NCI-H69 (cell line): Measurements from ENCODE around the gene CNOT3.

Experiments used
- DNase-seq: peaks from one replicate; lab custom pipeline; 2025; lab: John Stamatoyannopoulos, UW

The CNOT3 gene

DNA sequence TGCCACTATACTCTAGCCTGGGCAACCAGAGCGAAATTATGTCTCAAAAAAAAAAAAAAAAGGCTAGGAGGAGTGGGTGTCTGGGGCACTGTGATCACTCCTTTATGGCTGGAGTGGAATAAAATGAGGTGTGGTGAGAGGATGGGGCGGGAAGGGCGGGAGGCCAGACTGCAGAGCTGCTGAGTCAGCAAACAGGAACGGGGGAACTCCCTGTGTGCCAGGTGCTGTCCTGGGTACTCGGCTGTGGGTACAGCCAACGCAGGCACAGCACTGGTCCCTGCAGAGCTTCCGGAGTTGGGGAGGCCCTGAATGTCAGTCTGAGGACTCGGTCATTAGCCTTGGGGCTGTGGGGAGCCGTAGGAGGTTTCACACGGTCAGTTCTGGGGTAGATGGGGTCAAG is 16.3 kb upstream of the CNOT3 start:
- DNase-seq: no peak

DNA sequence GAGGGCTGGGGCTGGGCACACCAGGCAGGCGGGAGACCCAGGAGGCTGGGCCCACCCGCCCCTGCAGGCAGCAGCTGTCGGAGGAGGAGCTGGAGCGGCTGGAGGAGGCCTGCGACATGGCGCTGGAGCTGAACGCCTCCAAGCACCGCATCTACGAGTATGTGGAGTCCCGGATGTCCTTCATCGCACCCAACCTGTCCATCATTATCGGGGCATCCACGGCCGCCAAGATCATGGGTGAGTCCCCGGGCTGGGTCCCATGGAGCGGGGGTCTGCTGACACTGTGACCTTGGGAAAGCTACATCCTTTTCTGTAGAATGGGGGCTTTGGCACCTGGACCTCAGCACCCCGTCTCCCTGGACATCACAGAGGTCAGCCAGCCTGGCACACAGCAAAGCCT is 13.9 kb upstream of the CNOT3 start:
- DNase-seq: no peak

DNA sequence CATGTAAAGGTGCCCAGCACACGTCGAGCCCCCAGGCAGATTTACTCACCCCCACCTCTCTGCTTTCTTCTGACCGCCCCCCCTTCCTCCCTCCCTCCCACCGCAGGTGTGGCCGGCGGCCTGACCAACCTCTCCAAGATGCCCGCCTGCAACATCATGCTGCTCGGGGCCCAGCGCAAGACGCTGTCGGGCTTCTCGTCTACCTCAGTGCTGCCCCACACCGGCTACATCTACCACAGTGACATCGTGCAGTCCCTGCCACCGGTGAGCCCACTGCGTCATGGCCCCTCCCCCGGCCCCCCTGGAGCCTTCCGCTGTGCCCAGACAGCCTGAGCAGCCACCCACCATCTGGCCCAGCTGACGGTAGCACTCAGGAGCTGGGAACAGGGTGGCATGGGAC is 13.2 kb upstream of the CNOT3 start:
- no peak for DNase-seq

DNA sequence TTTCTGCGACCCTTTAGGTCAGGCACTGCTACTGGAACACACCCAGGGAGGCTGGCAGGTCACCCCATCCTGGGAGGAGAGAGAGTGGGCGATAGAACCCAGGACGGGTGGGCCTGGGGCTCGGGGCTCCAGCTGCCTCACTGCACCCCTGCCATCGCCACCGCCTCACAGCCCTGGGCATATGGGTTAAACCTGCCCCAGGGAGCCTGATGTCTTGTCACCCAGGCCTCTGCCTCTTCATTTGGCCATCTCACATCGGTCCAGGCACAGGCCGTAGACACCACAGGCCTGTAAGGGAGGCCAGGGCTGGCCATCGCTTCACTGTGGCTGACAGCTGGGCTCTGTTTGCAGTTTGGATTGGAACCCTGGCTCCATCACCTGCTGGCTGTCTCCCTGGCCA is 11.8 kb upstream of the CNOT3 start:
- no peak for DNase-seq

DNA sequence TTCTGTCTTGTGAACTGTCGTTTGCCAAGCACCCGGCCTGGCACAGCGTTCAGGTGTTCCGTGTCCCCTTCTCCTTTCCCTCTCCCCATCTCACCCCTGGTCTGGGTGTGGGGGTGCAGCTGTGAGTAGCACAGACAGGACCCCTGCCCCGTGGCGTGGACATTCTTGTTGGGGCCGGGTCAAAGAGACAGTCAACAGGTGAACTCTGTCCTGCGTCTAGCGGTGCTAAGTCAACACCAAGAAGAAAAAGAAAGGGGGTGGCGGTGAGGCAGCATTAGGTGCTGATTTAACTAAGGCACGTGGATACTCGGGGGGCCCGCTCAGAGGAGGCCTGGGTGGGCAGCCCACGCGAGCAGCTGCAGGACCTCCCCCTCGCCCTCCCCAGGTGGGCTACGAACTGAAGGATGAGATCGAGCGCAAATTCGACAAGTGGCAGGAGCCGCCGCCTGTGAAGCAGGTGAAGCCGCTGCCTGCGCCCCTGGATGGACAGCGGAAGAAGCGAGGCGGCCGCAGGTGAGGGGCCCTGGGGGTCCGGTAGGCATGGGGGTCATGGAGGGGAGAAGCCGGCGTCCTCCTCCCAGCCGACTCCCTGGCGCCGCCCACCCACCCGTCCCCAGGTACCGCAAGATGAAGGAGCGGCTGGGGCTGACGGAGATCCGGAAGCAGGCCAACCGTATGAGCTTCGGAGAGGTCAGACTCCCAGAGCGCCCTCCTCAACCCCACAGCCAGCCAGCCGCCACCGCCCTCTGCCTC is 9.7 kb upstream of the CNOT3 start:
- DNase-seq: no peak

DNA sequence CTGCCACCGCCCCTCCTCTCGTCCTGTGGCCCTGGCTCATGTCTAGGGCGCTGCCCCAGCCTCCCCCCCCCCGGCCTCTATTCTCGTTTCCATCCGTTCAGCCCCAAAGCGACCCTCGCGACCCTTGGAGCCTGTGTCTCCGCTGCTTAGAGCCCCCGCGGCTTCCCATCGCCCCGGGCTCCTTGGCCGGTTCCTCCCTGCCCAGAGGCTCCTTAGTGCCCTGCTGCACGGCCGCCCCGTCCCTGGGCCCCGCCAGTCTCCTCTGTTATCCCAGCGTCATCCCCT is 9.2 kb upstream of the CNOT3 start:
- DNase-seq: no peak

DNA sequence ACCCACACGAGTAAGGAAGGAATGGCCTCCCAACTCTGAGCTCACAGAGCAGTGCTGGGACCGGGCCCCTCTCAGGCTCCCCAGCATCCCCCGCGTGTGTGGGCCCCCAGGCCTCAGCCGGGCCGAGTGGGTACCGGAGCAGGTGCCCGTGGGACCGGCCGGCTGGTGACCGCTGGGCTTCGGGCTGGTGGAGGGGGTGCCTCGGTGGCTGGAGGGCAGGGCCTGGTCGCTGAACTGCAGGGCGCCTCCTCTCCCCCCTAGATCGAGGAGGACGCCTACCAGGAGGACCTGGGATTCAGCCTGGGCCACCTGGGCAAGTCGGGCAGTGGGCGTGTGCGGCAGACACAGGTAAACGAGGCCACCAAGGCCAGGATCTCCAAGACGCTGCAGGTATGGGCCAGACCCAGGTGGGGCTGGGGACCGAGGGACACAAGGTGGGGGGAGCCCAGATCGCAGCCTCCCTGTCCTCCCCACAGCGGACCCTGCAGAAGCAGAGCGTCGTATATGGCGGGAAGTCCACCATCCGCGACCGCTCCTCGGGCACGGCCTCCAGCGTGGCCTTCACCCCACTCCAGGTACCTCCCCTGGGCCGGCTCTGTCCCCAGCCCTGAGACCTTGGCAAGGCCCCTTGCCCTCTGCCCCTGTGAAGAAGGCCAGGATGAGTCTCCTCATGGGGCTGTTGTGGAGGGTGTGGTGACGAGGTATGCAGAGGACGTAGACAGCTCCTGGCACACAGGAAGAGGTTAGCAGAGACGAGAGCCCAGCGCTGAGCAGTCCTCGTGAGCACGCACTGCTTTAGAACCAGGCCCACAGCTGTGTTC is 8.6 kb upstream of the CNOT3 start:
- no peak for DNase-seq

DNA sequence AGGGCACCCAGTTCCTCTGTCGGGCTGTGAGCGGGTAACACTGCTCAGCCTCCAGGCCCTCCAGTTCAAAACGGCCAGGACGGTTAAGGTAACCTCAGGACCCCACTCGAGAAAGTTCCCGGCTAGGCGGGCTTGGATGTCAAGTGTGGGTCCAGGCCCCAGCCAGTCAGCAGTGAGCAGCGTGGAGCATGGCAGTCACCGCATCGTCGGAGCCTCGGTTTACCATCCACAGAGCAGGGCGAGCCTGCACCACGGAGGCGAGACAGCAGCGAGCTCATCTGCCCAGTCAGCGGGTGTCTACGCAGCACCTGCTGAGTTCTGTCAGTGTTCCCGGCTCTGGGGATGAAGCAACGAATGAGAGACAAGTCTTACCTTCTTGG is 8.0 kb upstream of the CNOT3 start:
- DNase-seq: no peak

DNA sequence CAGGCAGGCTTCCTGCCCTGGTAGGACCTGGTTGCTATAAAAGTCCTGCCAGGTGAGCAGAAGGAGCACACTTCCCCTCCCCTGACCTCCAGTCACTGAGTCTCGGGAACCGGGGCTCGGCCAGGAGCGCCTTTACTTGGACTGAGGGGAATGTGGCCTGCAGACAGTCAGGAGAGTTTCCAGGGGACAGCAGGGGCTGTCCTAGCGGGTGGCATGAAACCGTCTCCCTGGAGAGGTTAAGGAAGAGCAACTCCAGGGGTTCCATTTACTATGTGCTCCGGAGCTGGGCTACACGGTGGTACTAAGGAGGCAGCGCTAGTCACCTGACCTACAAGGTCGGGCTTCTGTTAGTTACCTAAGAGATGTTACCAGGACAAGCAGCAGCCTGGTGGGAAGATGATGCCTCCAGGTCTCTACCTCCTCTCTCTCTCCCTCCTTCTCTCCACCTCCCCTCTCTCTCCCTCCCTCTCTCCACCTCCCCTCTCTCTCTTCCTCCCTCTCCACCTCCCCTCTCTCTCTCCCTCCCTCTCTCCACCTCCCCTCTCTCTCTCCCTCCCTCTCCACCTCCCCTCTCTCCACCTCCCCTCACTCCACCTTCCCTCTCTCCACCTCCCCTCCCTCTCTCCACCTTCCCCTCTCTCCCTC is 4.1 kb upstream of the CNOT3 start:
- DNase-seq: peak; percentile 98

DNA sequence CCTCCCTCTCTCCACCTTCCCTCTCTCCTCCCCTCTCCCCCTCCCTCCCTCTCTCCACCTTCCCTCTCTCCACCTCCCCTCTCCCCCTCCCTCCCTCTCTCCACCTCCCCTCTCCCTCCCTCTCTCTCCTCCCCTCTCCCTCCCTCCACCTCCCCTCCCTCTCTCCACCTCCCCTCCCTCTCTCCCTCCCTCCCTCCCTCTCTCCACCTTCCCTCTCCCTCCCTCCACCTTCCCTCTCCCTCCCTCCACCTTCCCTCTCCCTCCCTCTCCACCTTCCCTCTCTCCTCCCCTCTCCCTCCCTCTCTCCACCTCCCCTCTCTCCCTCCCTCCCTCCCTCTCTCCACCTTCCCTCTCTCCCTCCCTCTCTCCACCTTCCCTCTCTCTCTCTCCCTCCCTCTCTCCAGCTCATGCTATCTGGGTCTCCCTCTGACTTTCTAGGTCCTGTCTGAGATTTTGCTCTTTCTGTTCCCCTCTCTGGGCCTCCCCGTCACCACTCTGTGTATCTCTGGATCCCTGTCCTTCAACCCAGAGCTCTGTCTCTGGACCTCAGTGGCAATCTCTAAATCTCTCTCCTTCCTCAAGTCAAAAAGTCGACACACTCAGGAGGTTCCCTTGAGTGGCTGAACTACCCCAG is 3.5 kb upstream of the CNOT3 start:
- DNase-seq: no peak

DNA sequence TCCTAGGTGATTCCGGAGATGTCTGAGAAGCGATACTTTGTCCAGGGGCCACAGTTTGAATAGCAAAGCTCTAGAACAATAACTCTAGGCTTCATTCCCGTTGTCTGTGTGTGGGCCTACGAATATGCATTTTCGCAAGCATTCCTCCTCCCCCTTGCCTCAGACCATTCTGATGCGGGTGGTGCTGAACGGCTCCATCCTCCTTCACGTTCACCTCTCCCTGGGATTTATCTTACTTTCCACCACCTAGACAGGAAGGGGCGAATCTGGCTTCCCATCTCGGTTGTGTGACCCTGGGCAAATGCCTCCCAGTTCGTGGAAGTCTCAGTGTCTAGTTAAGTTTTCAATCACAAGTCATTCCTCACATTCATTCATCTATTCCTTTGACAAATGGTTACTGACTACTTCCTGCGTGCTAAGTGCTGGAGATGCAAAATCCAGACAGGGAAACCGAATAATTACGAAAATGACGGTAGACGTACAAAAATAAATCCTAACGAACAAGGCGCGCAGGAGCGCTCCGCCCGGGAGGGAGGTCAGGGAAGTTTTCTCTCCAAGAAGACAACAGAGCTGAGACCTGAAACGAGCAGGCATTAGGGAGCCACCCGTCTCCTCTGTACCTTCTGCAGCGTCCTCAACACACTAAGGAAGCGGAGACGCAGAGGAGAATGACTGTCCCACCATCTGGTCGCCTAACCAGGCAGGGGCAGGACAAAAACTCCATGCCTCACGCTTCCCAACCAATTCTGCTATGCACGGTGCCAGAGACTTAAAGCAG is 1.3 kb upstream of the CNOT3 start:
- peak; percentile 76 for DNase-seq

DNA sequence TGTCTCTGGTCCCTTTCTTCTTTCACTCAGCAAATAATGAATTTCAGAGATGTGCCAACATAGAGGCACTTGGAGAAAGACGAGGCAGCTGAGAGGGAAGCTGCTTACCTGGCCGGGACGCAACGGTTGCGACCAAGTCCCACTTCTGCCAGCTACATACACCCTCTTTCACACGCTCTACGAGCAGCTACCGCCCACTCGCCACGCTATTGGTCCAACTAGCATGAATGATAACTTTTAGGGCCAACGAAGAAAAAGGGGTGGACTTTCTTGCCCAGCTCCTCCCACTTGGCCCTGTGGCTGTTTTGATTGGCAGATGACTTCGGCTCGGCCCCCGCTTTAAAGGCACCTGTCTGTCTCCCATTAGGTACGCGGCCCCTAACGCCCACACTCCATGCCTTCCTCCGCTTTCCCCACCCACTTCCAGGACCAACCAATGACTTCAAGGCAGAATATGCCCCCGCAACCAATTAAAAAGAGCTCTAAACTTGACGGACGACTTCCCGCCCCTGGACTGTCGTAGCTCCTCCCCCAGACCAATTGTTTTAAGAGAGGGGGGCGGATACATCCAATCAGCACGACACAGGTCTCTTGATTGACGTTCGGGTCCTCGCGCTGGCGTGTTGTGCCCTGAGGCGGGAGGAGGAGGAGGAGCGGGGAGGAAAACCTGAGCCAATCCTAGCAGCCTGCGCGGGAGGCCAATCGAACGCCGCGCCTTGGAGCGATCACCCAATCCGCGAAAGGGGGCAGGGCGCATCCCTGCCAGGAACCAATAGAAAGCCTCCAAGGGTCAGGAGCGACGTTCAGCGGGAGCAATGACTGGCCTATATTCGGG is 481 bp upstream of the CNOT3 start:
- peak; percentile 100 for DNase-seq

DNA sequence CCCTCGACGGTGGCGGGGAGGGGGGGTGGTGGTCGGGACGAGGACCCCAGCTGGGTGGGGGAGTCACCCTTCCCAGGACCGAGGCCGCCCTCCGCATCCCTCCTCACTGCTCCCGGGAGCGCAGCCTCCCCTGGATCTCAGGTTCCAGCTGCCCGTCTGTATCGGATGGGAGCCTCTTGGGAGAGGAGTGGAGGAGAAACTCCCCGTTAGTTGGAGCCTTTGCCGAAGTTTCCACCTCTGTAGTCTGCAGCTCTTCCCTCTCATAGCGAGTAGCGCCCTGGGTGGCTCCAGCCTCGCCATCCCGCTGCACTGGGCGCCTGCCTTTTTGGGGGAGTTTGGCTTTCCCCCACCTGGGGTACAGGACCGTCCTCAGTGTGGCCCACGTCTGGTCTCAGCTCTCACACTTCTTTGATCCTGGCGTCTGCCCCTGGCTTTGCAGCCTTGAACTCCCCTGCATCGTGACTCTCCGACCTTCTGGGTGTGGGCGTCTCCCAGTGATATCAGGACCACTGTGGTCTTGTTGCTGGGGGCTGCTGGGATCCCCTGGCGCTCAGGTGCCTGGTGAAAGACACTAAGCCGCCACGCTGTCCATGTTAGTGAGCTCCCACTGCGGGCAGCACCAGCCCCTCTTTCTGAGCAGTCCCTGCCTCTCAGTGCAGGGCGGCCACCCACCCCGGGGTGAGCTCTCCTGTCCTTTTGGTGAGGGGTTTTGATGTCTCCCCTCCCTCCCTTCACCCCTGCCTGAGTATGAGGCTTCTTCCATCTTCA is 1.1 kb downstream of the CNOT3 start:
- no peak for DNase-seq

DNA sequence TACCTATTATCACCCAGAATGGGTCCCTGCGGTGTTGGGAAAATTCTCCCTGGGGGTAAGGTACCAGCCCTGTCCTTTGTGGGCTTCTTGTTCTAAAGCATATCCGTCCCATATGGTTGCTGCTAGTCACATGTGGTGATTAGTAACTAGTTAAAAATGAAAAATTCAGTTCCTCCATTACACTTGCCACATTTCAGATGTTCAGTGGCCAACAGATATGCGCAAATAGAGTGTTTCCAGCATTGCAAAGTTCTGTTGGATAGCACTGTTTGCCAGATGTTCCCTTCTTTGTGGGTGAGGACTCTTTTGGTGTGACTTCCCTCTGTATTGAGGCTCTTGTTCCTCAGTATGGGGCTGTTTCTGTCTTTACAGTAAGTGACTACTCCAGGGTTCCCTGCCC is 3.8 kb downstream of the CNOT3 start:
- no peak for DNase-seq

DNA sequence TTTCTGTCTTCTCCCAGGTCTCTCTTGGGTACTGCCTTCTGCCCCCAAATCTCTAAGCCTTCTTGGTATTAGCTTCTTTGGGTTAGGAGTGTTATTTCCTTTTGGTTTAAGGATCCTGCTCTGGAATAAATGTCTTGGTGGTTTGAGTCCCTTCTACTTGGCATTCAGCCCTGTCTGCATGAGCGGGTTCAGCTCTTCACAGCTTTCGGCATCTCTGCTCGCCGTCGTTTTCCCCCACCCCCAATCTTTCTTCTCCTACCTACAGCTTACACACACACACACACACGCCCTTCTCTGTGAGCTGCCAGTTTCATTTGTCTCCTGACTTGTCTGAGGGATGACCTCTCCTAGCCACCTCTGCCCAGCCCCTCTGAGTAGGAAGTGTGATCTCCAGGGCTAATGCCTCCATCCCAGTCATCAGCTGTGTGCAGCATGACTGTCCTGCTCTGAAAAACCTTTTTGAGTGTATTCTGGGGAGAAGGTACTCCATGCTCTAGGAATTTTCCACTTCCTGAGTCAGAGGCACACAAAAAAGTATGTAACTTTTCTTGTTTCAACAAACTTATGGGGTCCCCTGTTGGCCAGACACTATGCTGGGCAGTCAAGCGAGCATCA is 4.7 kb downstream of the CNOT3 start:
- no peak for DNase-seq

DNA sequence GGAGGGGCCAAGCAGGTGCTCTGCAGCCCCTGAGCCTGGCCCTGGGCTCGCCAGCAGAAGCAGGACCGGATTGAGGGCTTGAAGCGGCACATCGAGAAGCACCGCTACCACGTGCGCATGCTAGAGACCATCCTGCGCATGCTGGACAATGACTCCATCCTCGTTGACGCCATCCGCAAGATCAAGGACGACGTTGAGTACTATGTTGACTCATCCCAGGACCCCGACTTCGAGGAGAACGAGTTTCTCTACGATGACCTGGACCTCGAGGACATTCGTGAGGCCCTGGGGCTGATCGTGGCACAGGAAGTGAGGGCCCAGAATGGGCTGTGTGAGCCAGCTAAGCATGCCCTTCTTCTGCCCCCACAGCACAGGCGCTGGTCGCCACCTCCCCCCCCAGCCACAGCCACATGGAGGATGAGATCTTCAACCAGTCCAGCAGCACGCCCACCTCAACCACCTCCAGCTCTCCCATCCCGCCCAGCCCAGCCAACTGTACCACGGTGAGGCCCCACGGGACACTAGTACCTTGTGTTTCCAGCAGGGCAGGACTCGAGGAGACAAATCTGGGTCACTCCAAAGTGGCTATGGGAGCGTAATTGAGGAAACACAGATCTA is 8.1 kb downstream of the CNOT3 start:
- DNase-seq: no peak

DNA sequence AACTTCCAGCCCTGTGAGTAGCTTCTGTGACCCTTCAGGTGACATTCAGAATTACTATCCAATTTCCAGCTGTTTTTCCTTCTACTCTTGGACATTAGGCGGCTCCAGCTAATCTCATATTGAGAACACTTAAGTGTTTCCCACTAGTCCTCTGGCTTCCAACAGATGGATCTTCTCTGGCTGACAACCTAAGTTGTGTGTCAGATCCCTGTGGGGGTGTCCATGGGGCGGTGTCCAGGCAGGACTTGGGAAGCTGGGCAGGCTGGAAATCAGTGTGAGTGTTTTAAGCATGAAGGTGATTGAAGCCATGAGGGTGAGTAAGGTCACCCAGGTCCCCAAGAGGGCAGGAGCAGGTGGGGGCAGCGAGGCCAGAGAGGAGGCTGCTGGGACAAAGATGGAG is 10.1 kb downstream of the CNOT3 start:
- no peak for DNase-seq

DNA sequence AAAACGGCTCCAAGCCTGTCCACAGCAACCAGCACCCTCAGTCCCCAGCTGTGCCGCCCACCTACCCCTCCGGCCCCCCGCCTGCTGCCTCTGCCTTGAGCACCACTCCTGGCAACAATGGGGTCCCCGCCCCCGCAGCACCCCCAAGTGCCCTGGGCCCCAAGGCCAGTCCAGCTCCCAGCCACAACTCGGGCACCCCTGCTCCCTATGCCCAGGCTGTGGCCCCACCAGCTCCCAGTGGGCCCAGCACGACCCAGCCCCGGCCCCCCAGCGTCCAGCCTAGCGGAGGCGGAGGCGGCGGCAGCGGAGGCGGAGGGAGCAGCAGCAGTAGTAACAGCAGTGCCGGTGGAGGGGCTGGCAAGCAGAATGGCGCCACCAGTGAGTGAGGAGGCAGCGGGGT is 10.6 kb downstream of the CNOT3 start:
- DNase-seq: no peak

DNA sequence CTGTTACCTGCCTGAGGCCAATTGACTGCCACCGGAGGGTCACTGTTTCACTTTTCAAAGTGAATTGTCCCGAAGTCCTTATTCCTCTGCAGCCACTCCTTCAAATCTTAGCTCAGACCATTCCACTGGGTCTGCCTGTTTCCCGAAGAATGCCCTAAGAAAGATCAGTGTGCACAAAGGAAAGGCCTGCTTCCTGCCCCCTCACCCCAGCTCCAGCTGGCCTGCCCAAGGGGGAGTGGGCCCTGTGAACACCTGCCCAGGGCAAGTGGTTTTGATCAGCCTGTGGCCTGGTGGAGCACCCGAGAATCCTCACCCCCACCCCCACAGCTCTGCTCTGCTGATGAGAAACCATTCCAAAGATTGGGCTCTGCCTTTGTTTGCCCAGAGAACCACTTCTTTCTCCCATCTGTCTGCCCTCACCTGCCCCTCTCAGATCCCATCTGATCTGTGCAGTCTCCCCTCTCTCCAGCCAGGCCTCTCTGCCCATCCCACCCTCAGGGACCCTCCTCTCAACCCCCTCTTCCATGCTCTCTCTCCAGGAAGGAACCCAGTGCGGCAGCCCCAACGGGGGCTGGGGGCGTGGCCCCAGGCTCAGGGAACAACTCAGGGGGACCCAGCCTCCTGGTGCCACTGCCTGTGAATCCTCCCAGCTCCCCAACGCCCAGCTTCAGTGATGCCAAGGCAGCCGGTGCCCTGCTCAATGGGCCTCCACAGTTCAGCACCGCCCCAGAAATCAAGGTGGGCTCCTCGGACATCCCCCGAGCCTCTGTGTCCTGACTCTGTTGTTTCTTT is 11.7 kb downstream of the CNOT3 start:
- DNase-seq: no peak
